Right atrium auricular region (tissue), 2 donors: ENCODE results near the gene BICD1. TPM values are rescaled to one million over a fixed set of nuclear protein-coding genes. Genes with fewer than 3 reads are reported as not detected.

Experiments used
- DNase-seq: peaks from one replicate; pipeline ENCODE4 v3.0.0-alpha.2; 2019; ENCODE audit warnings: low spot score
- H3K27ac ChIP-seq, 2 donors: fragments of 200-600 bp; sonication (generic); 1 replicate in 1 of 2; 2 replicates in 1 of 2; pipeline ENCODE4 v1.5.1; 2016 to 2019
- H3K27me3 ChIP-seq, 2 donors: fragments of 200-600 bp; sonication (generic); one replicate each; pipeline versions ENCODE4 v1.5.1 to v1.6.0; 2017 to 2019
- H3K36me3 ChIP-seq: fragments of 200-600 bp; sonication (generic); one replicate; pipeline ENCODE4 v1.5.1; 2016
- H3K4me1 ChIP-seq, 2 donors: fragments of 200-600 bp; sonication (generic); one replicate each; pipeline versions ENCODE4 v1.5.1 to v1.6.0; 2017 to 2019
- H3K4me3 ChIP-seq, 2 donors: fragments of 200-600 bp; sonication (generic); 1 replicate in 1 of 2; 2 replicates in 1 of 2; pipeline ENCODE4 v1.5.1; 2017 to 2019; ENCODE audit warnings: mild to moderate bottlenecking in 1 of 2, moderate library complexity in 1 of 2
- H3K9me3 ChIP-seq, 2 donors: fragments of 200-600 bp; sonication (generic); one replicate each; pipeline ENCODE4 v1.5.1; 2019
- total RNA-seq, 2 donors: library from RNA; depleted of rRNA; stranded (reverse); fragments of >200 nt; gene quantifications; one replicate each; pipeline ENCODE4 v1.1.0, GENCODE V29; 2016
- TF ChIP-seq, protein P1 (sequence below), 2 donors: fragments of 200-600 bp; sonication (generic); IDR thresholded peaks; one replicate each; pipeline ENCODE4 v1.5.1; 2019; ENCODE audit warnings: antibody characterized with exemption in 2 of 2

BICD1 gene
- total RNA-seq, 2 donors from 2014 or later: 3.3 to 6.6 TPM

DNA sequence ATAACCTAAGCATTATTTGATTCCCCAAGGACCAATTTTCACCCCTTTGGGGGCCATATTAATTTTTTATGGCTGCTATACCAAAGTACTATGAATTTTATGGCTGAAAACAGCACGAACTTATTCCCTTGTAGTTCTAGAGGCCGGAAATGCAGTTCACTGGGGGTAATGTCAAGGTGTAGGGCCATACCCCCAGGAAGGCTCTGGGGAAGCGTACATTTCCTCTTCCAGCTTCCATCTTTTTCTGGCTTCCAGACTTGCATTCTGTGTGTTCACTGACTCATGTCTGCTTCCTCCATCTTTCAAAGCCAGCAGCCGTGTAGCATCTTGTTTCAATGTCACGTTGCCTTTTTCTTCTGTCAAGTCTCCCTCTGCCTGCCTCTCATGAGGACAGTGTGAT lies 133.5 kb downstream of the BICD1 start:
- TF ChIP-seq, protein P1, sequence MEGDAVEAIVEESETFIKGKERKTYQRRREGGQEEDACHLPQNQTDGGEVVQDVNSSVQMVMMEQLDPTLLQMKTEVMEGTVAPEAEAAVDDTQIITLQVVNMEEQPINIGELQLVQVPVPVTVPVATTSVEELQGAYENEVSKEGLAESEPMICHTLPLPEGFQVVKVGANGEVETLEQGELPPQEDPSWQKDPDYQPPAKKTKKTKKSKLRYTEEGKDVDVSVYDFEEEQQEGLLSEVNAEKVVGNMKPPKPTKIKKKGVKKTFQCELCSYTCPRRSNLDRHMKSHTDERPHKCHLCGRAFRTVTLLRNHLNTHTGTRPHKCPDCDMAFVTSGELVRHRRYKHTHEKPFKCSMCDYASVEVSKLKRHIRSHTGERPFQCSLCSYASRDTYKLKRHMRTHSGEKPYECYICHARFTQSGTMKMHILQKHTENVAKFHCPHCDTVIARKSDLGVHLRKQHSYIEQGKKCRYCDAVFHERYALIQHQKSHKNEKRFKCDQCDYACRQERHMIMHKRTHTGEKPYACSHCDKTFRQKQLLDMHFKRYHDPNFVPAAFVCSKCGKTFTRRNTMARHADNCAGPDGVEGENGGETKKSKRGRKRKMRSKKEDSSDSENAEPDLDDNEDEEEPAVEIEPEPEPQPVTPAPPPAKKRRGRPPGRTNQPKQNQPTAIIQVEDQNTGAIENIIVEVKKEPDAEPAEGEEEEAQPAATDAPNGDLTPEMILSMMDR (IDR thresholded peaks at IDR 0.05): no peak
- Histone ChIP-seq H3K4me1 (no peaks in the 10 kb centered on the region), H3K9me3 (peaks cover 0 to 14% of the 10 kb centered on the region in 2 donors), H3K4me3 (no peak overlapping the region), H3K27ac (no peak overlapping the region), H3K36me3 (no peaks in the 10 kb centered on the region), H3K27me3 (no peaks in the 10 kb centered on the region)
- no peak for DNase-seq

- Histone ChIP-seq H3K27ac (no peak overlapping the region), H3K9me3 (peaks cover 0 to 14% of the 10 kb centered on the region in 2 donors), H3K27me3 (no peaks in the 10 kb centered on the region), H3K4me3 (no peak overlapping the region), H3K4me1 (no peaks in the 10 kb centered on the region), H3K36me3 (no peaks in the 10 kb centered on the region)
- DNase-seq: no peak
- TF ChIP-seq, protein P1 (IDR thresholded peaks at IDR 0.05): no peak
Observed at GRCh38 chr12:32240831-32241230, 134.2 kb downstream of the BICD1 start.

GRCh38 chr12:32242641-32243040 lies 136.0 kb downstream of the BICD1 start:
- DNase-seq: no peak
- H3K36me3 ChIP-seq: no peaks in the 10 kb centered on the region
- no peaks in the 10 kb centered on the region for H3K4me1 ChIP-seq
- TF ChIP-seq, protein P1 (IDR thresholded peaks at IDR 0.05): no peak
- H3K9me3 ChIP-seq: peaks cover 0 to 6% of the 10 kb centered on the region in 2 donors
- H3K27ac ChIP-seq: no peak overlapping the region
- H3K27me3 ChIP-seq: no peaks in the 10 kb centered on the region
- no peak overlapping the region for H3K4me3 ChIP-seq

GRCh38 chr12:32248441-32249140 lies 141.9 kb downstream of the BICD1 start:
- no peak overlapping the region for H3K27ac ChIP-seq
- H3K4me1 ChIP-seq: no peaks in the 10 kb centered on the region
- TF ChIP-seq, protein P1 (IDR thresholded peaks at IDR 0.05): no peak
- H3K27me3 ChIP-seq: no peaks in the 10 kb centered on the region
- no peaks in the 10 kb centered on the region for H3K36me3 ChIP-seq
- no peak overlapping the region for H3K4me3 ChIP-seq
- no peak for DNase-seq
- H3K9me3 ChIP-seq: no peaks in the 10 kb centered on the region

GRCh38 chr12:32249777-32250176 lies 143.1 kb downstream of the BICD1 start:
- no peak overlapping the region for H3K4me3 ChIP-seq

More at GRCh38 chr12:32249777-32250176, 143.1 kb downstream of the BICD1 start:
- no peak for DNase-seq
- TF ChIP-seq, protein P1 (IDR thresholded peaks at IDR 0.05): no peak
- H3K9me3 ChIP-seq: no peaks in the 10 kb centered on the region
- no peaks in the 10 kb centered on the region for H3K4me1 ChIP-seq
- H3K36me3 ChIP-seq: no peaks in the 10 kb centered on the region
- no peak overlapping the region for H3K27ac ChIP-seq
- no peaks in the 10 kb centered on the region for H3K27me3 ChIP-seq
